Measurements from ENCODE around the gene SLC12A7. TPM values are rescaled to one million over a fixed set of nuclear protein-coding genes. Genes with fewer than 3 reads are reported as not detected.
"Not testable (repeated sequence)": the region's sequence is repeated elsewhere in the genome, so short reads cannot be mapped to it uniquely, and the experiment has no call there.

Gene SLC12A7
- total RNA-seq, 1 experiment from 2014 or later = 6.3 TPM

DNA sequence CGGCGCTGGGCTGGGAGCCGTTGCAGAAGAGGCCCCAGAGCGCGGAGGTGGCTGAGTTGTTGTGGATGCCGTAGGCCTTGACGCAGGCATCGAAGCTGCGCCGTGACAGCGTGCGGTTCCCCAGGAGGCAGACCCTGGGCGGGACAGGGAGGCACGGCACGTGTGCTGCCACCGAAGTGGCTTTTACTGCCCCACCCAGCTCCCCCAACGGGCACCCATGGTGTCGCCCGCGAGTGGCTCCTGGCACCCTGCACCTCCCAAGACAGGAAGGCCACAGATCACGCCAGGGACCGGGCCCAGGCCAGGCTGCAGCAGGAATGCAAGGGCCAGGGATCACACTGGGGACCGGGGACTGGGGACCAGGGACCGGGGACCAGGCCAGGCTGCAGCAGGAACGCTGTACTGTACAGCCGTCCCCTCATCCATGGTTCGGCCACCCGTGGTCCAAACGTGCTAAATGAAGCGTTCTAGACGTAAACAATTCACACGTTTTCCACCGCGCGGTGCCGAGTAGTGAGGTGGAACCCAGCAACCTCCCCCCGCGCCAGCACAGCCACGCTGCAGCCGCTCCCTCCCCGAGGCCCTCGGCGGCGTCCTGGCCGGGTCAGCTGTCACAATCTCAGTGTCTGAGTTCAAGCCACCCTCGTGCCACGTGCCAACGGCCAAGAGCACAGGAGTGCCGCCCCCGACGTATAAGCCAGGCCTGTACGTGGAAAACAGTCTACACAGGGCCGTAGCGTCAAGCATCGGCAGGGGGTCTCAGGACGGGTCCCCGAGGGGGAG is 27.8 kb downstream of the SLC12A7 start:
- no peak overlapping the region for H3K4me3 Mint-ChIP-seq (ENCODE audit: unreplicated experiment)
- peaks cover 10% of the 10 kb centered on the region for H3K36me3 Mint-ChIP-seq (ENCODE audit: insufficient read depth, unreplicated experiment)
- TF ChIP-seq, protein P1, sequence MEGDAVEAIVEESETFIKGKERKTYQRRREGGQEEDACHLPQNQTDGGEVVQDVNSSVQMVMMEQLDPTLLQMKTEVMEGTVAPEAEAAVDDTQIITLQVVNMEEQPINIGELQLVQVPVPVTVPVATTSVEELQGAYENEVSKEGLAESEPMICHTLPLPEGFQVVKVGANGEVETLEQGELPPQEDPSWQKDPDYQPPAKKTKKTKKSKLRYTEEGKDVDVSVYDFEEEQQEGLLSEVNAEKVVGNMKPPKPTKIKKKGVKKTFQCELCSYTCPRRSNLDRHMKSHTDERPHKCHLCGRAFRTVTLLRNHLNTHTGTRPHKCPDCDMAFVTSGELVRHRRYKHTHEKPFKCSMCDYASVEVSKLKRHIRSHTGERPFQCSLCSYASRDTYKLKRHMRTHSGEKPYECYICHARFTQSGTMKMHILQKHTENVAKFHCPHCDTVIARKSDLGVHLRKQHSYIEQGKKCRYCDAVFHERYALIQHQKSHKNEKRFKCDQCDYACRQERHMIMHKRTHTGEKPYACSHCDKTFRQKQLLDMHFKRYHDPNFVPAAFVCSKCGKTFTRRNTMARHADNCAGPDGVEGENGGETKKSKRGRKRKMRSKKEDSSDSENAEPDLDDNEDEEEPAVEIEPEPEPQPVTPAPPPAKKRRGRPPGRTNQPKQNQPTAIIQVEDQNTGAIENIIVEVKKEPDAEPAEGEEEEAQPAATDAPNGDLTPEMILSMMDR (IDR thresholded peaks at IDR 0.05; ENCODE audit: unreplicated experiment) = no peak
- H3K27me3 Mint-ChIP-seq (ENCODE audit: insufficient read depth, unreplicated experiment) = no peaks in the 10 kb centered on the region
- POLR2A ChIA-PET = no interaction called here
- CTCF ChIA-PET = interaction anchor here (0.7 kb wide), 1 partner anchor 128 kb away, joined by 4 read pairs; no protein-coding TSS in a partner anchor
- intact Hi-C loops (cut with micrococcal nuclease) = no loop called here
- H3K4me1 Mint-ChIP-seq (ENCODE audit: insufficient read depth, unreplicated experiment) = no peaks in the 10 kb centered on the region
- H3K27ac Mint-ChIP-seq (ENCODE audit: low read depth, unreplicated experiment) = no peak overlapping the region
- no peak for DNase-seq (ENCODE audit: unreplicated experiment)
- BruUV-seq (replicated peaks) = no TSS peak
- no peaks in the 10 kb centered on the region for H3K9me3 Mint-ChIP-seq (ENCODE audit: unreplicated experiment)

DNA sequence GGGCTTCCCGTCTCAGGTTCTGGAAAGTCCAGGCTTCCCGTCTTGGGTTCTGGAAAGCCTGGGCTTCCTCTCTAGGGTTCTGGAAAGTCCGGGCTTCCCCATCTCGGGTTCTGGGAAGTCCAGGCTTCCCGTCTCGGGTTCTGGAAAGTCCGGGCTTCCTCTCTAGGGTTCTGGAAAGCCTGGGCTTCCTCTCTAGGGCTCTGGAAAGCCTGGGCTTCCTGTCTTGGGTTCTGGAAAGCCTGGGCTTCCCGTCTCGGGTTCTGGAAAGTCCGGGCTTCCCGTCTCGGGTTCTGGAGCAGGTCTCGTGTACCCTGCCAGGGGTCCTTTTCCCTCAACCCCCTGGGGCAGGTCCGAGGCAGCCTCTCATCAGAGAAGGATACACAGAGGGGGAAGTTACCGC is 28.8 kb downstream of the SLC12A7 start:
- intact Hi-C loops (cut with micrococcal nuclease); H3K27me3 Mint-ChIP-seq (ENCODE audit: insufficient read depth, unreplicated experiment); BruUV-seq (replicated peaks); H3K27ac Mint-ChIP-seq (ENCODE audit: low read depth, unreplicated experiment); POLR2A ChIA-PET; DNase-seq (ENCODE audit: unreplicated experiment); H3K4me3 Mint-ChIP-seq (ENCODE audit: unreplicated experiment); H3K4me1 Mint-ChIP-seq (ENCODE audit: insufficient read depth, unreplicated experiment); H3K9me3 Mint-ChIP-seq (ENCODE audit: unreplicated experiment): not testable (repeated sequence)
- CTCF ChIA-PET = interaction anchor here (0.7 kb wide), 1 partner anchor 129 kb away, joined by 4 read pairs; no protein-coding TSS in a partner anchor
- peaks cover 12% of the 10 kb centered on the region for H3K36me3 Mint-ChIP-seq (ENCODE audit: insufficient read depth, unreplicated experiment)

DNA sequence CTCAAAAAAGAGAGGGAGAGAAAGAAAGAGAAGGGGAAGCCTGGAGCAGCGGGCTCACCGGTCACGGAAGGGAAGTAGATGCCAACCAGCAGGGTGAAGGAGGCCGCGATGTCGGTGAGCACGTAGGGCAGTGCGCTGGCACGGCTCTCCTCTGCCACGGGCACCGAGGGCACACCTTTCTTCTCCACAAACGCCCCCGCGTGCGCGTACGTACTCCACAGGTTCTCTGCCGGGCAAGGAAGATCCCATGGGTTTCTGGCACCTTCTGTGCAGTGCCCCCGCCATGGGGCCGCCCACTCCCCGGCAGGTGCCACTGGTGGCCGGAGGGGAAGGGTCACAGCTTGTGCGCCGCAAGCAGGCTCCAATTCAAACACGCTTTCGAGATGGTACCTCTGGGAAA is 30.3 kb downstream of the SLC12A7 start:
- TF ChIP-seq, protein P1 (IDR thresholded peaks at IDR 0.05; ENCODE audit: unreplicated experiment) = no peak
- peaks cover 12% of the 10 kb centered on the region for H3K36me3 Mint-ChIP-seq (ENCODE audit: insufficient read depth, unreplicated experiment)
- no peak overlapping the region for H3K27ac Mint-ChIP-seq (ENCODE audit: low read depth, unreplicated experiment)
- no peak overlapping the region for H3K4me3 Mint-ChIP-seq (ENCODE audit: unreplicated experiment)
- intact Hi-C loops (cut with micrococcal nuclease) = no loop called here
- H3K27me3 Mint-ChIP-seq (ENCODE audit: insufficient read depth, unreplicated experiment) = no peaks in the 10 kb centered on the region
- no TSS peak for BruUV-seq (replicated peaks)
- H3K4me1 Mint-ChIP-seq (ENCODE audit: insufficient read depth, unreplicated experiment) = no peaks in the 10 kb centered on the region
- DNase-seq (ENCODE audit: unreplicated experiment) = no peak
- ChIA-PET POLR2A (no interaction called here), CTCF (no interaction called here)
- no peaks in the 10 kb centered on the region for H3K9me3 Mint-ChIP-seq (ENCODE audit: unreplicated experiment)

DNA sequence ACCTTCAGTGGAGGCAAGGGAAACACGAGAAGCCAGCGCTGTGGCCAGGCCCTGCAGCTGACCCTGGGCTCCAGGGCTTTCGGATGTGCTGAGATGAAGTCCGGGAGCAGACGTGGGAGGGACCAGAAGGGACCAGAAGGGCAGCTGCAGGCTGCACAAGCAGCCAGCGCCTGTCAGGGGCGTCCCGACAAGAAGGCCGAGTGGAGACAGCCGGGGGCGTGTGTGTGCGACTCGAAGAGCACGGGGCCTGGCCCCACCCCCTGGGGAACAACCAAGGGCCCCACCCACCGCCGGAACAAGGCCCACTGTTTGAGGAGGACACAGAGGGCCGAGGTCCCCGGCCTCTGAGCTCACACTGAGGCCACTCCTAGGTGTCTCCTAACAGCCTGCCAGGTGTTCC is 31.4 kb downstream of the SLC12A7 start:
- no peak for DNase-seq (ENCODE audit: unreplicated experiment)
- Mint-ChIP-seq H3K4me3 (ENCODE audit: unreplicated experiment) (no peak overlapping the region), H3K36me3 (ENCODE audit: insufficient read depth, unreplicated experiment) (peaks cover 12% of the 10 kb centered on the region), H3K9me3 (ENCODE audit: unreplicated experiment) (no peaks in the 10 kb centered on the region), H3K27me3 (ENCODE audit: insufficient read depth, unreplicated experiment) (no peaks in the 10 kb centered on the region), H3K27ac (ENCODE audit: low read depth, unreplicated experiment) (no peak overlapping the region), H3K4me1 (ENCODE audit: insufficient read depth, unreplicated experiment) (no peaks in the 10 kb centered on the region)
- CTCF ChIA-PET = no interaction called here
- intact Hi-C loops (cut with micrococcal nuclease) = no loop called here
- POLR2A ChIA-PET = no interaction called here
- no TSS peak for BruUV-seq (replicated peaks)
- TF ChIP-seq, protein P1 (IDR thresholded peaks at IDR 0.05; ENCODE audit: unreplicated experiment) = no peak

Data from MCF 10A (cell line).